Endometrial microvascular endothelial cells (primary cell): ENCODE measurements around the gene STRC. TPM values are rescaled to one million over a fixed set of nuclear protein-coding genes. Genes with fewer than 3 reads are reported as not detected.
"Not testable (repeated sequence)": the region's sequence is repeated elsewhere in the genome, so short reads cannot be mapped to it uniquely, and the experiment has no call there.

ENCODE experiments used
- in situ Hi-C: cut with HindIII; loops from 2 replicates; pipeline ENCODE4 v1.10.0; 2017; ENCODE audit warnings: low sequenced_read_pairs, low pct_unique_long_range_greater_than_20kb; ENCODE audit errors: inconsistent ontology term
- total RNA-seq: library from RNA; depleted of rRNA; stranded (reverse); fragments of >200 nt; gene quantifications from one replicate; pipeline ENCODE4 v1.2.3, GENCODE V29; 2015; ENCODE audit errors: inconsistent ontology term

The STRC gene
- total RNA-seq, result not detected

DNA sequence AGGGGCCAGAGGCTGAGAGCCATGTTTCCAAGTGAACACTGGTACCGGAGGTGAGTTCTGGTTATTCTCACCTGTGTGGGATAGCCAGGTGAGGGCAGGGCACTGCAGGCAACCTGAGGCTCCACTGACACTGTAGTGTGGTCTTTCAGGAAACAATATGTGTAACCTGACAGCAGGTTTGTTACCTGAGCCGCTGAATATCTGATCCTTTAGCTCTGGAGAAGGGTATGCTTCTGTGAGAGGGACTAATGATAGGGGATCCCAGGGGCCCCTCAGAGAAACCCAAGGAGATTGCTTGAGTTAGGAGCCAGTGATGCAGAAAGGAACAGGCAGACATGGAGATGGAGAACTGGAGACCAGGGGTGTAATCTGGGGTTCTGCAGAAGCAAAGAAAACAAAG lies at the start of gene STRC:
TSS of gene STRC (minus strand) at position 101 of the 400 bp plus-strand sequence. CDS start at position 23, 78 bp downstream.
- in situ Hi-C loops, result not testable (repeated sequence)

DNA sequence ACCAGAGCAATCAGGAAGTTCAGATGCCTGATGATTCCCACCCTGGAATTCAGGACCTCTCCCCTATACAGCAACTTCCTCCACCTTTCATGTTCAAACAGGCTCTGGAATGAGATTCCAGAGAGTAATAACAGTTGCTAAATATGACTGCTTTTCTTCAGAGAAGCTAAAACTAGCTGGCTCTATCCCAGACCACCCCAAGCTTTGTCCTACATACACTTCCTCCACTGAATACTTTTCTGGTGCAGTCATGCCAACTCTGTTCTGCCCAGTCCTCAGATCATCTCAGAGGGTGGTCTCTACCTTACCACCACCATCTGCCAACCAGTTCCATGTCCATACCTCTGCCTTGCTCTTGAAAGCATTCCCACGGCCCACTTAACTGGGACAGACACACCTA lies 47.6 kb upstream of the STRC start:
- in situ Hi-C loops, result not testable (repeated sequence)

- in situ Hi-C loops, result not testable (repeated sequence)
Observed at GRCh38 chr15:43663333-43663732, 44.7 kb upstream of the STRC start.

DNA sequence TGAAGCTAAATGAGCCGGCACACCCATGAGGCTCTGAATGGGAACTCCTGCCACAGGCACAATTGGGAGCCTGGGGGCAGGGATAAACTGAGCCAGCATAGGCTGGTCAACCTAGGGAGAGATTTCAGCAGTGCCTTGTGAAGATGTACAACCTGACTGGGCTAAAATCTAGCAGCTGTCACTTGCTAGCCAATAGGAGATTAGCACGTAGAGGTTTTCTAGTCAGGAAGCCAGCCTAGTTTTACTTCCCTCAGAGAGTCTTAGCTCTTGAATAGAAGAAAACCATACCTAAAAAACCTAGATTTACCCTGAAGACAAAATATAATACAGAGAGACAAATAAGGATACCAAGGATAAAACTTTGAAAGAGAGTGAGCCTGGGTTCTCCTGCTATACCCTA lies 43.7 kb upstream of the STRC start:
- in situ Hi-C loops, result not testable (repeated sequence)

DNA sequence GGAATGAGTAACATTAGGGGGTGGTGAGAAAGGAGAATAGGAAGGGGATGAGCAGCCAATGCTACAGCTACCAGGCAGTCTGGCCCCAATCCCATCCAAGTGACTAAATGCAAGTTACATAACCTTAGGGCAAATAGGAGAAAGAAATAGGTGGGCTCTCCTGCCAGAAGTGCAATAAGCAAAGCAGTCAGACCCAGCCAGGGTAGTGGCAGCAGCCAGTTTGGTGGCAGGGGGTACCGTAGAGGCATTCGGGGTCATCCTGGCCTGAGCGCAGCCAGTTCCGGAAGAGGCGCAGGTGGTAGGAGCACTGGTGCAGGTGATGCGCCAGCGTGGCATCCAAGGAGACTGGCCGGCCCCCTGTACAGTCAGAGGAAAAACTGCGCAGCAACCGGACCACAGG lies 41.1 kb upstream of the STRC start:
- in situ Hi-C loops, result not testable (repeated sequence)

- in situ Hi-C loops, result not testable (repeated sequence)
Observed at GRCh38 chr15:43649430-43649926, 30.9 kb upstream of the STRC start.

DNA sequence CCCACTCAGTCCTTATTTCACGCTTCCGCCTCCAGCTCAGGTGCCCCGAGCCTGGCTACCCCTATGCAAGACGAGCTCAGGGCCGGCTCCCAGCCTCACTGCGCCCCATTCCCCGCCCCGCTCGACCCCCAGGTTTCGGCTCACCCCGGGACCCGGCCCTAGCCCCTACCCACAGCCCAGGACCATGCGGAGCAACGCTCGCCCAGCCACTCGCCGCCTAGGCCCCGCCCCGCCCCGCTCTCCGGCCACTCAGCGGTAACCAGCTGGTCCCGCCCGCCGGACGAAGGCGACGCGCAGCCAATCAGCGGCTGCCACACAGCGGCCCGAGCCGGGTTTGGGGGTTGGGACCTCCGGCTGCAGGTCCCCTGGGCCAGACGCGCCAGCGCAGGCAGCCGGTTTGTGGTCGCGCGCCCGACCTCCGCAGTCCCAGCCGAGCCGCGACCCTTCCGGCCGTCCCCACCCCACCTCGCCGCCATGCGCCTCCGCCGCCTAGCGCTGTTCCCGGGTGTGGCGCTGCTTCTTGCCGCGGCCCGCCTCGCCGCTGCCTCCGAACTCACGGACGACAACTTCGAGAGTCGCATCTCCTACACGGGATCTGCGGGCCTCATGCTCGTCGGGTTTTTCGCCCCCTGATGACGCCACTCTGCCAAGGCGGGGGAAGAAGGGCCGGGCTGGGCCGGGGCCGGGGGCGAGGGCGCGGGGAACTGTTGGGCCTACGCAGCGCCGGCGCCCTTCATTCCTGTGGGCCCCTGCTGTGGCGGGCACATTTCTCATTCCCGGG lies 30.2 kb upstream of the STRC start, which contains the start of gene CATSPER2:
TSS of gene CATSPER2 (minus strand) at position 196 of the 781 bp plus-strand sequence. CDS start 783 bp downstream, outside the sequence.
- in situ Hi-C loops, result no loop called here

GRCh38 chr15:43638464-43639204 lies 20.0 kb upstream of the STRC start:
- in situ Hi-C loops, result not testable (repeated sequence)

DNA sequence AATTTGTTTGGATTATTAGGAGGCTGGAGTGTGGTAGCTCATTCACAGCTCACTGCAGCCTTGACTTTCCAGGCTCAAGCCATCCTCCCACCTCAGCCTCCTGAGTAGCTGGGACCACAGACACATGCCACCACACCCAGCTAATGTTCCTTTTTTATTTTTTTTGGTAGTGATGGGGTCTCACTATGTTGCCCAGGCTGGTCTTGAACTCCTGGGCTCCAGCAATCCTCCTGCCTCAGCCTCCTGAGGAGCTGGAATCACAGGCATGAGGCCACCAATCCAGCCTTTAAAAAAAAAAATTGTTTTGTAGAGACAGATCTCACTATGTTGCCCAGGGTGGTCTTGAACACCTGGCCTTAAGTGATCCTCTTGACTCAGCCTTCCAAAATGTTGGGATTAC lies 8.3 kb upstream of the STRC start:
- in situ Hi-C loops, result not testable (repeated sequence)

- in situ Hi-C loops, result no loop called here
Observed at GRCh38 chr15:43625106-43625505, 6.5 kb upstream of the STRC start.

DNA sequence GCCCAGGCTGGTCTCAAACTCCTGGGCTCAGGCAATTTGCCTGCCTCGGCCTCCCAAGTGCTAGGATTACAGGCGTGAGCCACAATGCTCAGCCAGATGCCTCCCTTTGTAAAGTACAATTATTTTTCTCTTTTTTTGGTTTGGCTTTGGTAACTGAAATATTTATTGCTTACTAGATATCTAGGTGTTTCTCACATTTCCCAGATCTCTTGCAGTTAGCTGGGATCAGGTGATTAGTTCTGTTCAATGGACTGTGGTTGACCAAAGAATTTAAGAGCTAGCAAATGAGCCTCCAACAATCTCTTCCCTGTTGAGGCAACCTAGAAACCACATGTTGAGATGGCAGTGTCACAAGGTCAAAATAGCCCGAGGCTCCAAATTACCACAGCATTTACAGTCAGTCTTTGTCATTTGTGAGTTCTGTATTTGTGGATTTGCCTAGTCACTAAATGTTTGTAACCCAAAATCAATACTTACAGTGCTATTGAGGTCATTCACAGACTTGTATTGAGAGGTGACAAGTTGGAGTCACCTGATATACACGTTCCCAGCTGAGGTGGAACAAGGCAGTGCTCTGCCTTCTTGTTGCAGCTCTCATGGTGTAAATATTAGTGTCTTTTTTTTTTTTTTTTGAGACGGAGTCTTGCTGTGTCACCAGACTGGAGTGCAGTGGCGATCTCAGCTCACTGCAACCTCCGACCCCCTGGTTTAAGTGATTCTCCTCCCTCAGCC lies 3.6 kb upstream of the STRC start:
- in situ Hi-C loops, result not testable (repeated sequence)

DNA sequence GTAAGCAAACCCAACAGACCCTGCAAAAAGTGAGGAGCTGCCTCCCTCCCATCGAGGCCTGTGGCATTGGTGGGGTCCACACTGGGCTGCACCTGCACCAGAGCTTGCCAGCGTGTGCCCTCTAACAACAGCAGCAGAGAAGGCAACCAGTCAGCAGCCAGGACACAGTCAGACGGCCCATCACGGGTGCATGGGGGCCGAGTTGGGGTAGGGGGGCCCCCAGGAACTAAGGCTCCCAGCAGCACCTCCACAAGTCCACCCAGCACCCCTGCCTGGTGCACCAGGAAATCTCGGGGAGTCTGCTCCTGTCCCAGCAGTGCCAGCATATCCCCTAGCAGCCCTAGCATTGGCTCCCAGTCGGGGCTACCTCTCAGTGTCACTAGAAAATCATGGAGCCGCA lies 850 bp downstream of the STRC start:
- in situ Hi-C loops, result not testable (repeated sequence)

DNA sequence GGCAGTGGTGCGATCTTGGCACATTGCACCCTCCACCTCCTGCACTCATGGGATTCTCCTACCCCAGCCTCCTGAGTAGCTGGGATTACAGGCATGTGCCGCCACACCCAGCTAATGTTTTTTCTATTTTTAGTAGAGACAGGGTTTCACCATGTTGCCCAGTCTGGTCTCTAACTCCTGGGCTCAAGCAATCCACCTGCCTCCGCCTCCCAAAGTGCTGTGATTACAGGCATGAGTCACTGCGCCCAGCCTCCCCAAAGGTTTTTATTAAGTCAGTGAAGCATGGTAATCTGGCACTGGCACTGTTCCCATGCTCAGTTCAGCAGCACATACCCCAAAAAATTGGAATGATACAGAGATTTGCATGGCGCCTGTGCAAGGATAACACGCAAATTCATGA lies 16.4 kb downstream of the STRC start:
- in situ Hi-C loops, result not testable (repeated sequence)

DNA sequence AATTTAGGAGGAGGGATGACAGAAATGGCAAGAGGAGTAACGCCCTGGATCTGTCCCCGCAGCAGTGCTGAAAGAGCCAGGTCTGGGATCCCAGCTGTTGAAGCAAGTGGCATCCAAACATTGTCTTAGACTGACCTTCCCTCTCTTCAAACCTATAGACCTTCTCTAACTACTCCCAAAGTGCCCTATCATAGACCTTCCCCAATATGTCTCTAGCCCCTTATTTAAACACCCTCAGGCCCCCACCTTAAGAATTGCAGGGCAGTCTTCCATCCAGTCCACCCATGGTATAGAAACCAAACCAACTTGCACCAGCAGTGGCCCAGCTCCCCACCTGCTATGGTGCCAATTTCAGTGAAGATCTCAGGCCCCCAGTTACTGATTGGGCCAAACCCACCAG lies 18.4 kb downstream of the STRC start:
- in situ Hi-C loops, result not testable (repeated sequence)

- in situ Hi-C loops, result not testable (repeated sequence)
Observed at GRCh38 chr15:43599131-43599530, 19.5 kb downstream of the STRC start.

DNA sequence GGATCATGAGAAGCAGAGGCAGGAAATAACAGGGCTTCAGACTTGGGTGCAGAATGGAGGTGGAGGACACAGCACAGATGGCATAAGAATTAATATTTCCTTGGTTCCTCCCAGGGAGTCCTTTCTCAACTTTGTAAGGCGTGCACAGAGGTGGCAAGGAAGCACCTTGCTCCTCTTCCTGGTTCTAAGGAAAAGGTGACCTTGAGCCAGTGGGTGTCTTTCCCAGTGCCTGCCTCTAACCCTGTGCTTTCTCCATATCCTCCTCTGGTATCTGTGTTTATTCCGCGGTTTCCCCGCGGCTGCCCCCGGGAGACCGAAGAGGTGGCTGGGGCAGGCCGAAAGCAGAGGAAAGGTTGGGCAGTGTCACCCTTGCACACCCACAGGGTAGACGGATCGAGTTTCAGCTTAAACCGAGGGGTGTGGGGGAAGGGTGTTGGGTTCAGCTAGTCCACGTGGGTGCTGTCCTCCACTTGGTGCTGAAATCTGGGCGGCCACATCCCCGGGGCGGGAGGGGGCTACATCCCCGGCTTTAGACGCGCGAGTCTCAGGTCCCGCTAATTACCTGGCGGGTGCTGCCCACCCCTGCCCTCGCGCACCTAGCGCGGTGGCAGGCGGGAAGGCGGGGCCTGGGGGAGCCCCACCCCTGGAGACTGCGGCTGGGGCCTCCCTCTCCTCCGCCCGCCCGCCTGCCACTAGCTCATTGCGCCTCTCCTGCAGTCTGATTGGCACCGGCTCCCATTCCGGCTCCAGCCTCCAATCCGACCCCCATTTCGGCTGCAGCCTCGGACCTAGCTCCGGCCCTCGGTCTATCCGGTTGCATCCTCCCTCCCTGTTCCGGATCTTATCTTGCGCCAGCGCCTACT lies 25.0 kb downstream of the STRC start, which contains the start of gene CKMT1B:
TSS of gene CKMT1B (plus strand) at position 700 of the 863 bp plus-strand sequence. CDS start 192 bp downstream, outside the sequence.
- in situ Hi-C loops, result not testable (repeated sequence)

DNA sequence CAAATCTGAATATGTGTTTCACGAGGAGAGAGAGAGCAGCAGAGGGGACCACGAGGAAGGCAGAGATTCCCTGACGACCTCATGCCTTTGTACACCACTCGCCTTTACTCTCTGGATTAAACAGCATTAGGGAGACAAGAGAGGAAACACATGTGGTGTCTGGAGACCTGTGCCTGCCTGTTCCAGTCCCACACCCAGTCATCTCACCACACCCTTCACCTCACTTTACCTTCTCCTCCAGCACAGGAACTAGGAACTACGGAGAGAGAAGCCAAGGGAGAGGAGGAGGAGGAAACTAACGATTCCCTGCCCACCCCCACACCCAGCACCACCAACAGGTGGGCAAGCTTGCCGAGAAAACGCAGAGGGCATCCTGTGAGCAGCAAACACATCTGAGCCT lies 25.8 kb downstream of the STRC start:
- in situ Hi-C loops, result not testable (repeated sequence)

GRCh38 chr15:43589778-43590466 lies 28.7 kb downstream of the STRC start, which contains the start of gene PPIP5K1:
TSS of gene PPIP5K1 (minus strand) at chr15:43590208. CDS start at chr15:43584504, 5,704 bp downstream.
- in situ Hi-C loops, result not testable (repeated sequence)
